Measurements from ENCODE around the gene CAMK2D.

GRCh38 chr4:113806850-113807249 is 45.3 kb upstream of the CAMK2D start:
- no peak for TF ChIP-seq CTCF (conservative IDR thresholded peaks at IDR 0.05 in 1 of 2, IDR thresholded peaks at IDR 0.05 in 1 of 2; ENCODE audit: low read depth in 1 of 2, low read length in 2 of 2)
- no peak for TF ChIP-seq EZH2 (IDR thresholded peaks at IDR 0.05; ENCODE audit: low read length, missing control alignments)

Data from fibroblast of lung (primary cell).